Measurements from ENCODE around the gene TANC2.
"Not testable (repeated sequence)": the region's sequence is repeated elsewhere in the genome, so short reads cannot be mapped to it uniquely, and the experiment has no call there.

TANC2 gene

GRCh38 chr17:62970610-62971009 is 4.6 kb downstream of the TANC2 start:
- no peak for DNase-seq (ENCODE audit: low read depth)
- no peak for TF ChIP-seq CTCF (IDR thresholded peaks at IDR 0.05; ENCODE audit: low read length, missing control alignments)
- H3K4me3 ChIP-seq (replicated peaks; ENCODE audit: low read depth, low read length), result no peak overlapping the region

DNA sequence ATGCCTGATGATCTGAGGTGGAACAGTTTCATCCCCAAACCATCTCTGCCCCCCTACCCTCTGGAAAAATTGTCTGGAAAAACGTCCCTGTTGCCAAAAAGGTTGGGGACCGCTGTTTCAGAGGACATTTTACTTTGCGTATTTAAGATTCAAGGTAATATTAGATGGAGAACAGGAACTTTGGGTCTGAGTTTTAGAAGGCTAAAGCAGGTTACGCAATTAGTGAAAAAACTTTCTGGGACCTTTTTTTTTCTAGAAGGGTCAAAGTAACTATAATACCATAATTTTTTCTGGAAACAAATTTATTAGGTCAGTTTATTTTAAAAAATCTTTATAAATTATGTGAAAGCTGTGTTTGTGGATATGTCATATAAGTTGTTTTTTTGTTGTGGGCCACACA is 5.8 kb downstream of the TANC2 start:
- no peak for DNase-seq (ENCODE audit: low read depth)
- H3K4me3 ChIP-seq (replicated peaks; ENCODE audit: low read depth, low read length), result no peak overlapping the region
- TF ChIP-seq CTCF (IDR thresholded peaks at IDR 0.05; ENCODE audit: low read length, missing control alignments), result no peak

- no peak for DNase-seq (ENCODE audit: low read depth)
- H3K4me3 ChIP-seq (replicated peaks; ENCODE audit: low read depth, low read length), result no peak overlapping the region
- no peak for TF ChIP-seq CTCF (IDR thresholded peaks at IDR 0.05; ENCODE audit: low read length, missing control alignments)
Measured at GRCh38 chr17:62974788-62975187, 8.8 kb downstream of the TANC2 start.

- no peak for DNase-seq (ENCODE audit: low read depth)
- TF ChIP-seq CTCF (IDR thresholded peaks at IDR 0.05; ENCODE audit: low read length, missing control alignments), result no peak
Measured at GRCh38 chr17:62975206-62975605, 9.2 kb downstream of the TANC2 start.

DNA sequence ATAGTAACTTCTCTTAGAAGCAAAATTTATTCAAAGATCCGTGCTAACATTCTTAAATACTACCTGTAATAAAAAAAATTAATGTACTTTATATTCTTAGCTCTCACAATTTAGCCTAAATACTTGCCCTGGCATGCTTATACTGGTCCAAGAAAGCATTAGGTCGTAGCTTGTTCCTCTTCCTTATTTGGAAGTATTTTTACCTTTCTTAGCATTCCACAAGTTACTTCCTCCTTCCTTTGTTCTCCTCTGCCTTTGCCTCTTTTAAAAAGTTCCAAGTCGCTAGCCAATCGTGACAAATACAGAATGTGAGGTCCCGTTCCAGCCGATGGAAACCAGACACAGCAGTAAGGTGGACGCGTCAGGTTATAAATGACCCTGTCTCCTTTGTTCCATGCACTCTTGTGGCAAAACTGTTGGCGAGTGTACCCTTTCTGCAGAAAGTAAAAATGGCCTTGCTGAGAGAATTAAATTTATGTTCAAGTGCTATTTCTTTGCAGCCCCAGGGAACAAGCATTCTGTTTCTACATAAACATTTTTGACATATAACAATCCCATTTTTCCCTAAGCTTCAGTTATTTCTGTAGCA is 10.7 kb downstream of the TANC2 start:
- DNase-seq (ENCODE audit: low read depth); H3K4me3 ChIP-seq (replicated peaks; ENCODE audit: low read depth, low read length): not testable (repeated sequence)

More at GRCh38 chr17:62975206-62975605, 9.2 kb downstream of the TANC2 start:
- no peak overlapping the region for H3K4me3 ChIP-seq (replicated peaks; ENCODE audit: low read depth, low read length)

DNA sequence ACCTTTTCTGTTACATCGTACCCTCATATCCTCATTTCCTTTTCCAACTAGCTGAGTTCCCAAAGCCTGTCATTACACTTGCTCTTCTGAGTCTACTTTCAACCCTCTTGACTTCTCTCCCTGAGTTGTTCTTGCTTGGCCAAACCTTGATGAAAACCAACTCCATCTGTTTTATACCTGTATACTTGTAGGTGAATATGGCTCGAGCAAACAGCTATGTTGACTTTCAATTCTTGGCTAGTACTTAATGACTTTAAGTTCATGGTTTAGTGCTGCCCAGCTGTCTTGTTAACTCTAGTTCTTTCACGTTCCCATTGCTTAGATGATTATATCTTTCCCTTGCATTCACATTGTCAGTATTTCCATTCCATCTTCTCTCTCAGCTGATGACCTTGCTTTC is 14.8 kb downstream of the TANC2 start:
- no peak for DNase-seq (ENCODE audit: low read depth)
- no peak for TF ChIP-seq CTCF (IDR thresholded peaks at IDR 0.05; ENCODE audit: low read length, missing control alignments)

GRCh38 chr17:62981933-62982332 is 15.9 kb downstream of the TANC2 start:
- no peak overlapping the region for H3K4me3 ChIP-seq (replicated peaks; ENCODE audit: low read depth, low read length)
- DNase-seq (ENCODE audit: low read depth), result no peak
- TF ChIP-seq CTCF (IDR thresholded peaks at IDR 0.05; ENCODE audit: low read length, missing control alignments), result no peak

More for the DNA sequence above, 14.8 kb downstream of the TANC2 start:
- H3K4me3 ChIP-seq (replicated peaks; ENCODE audit: low read depth, low read length), result no peak overlapping the region
